Stimulated activated CD4-positive, alpha-beta T cell treated with anti-CD3 and anti-CD28 coated beads, Interleukin-4, amount 100 ng/mL, for 4 hours (primary cell): ENCODE results near the gene FZD4.
"Not testable (repeated sequence)": the region's sequence is repeated elsewhere in the genome, so short reads cannot be mapped to it uniquely, and the experiment has no call there.

ENCODE experiments used
- DNase-seq, 2 experiments: peaks; one replicate each; pipeline ENCODE4 v3.0.0-alpha.2; 2020

Gene FZD4

GRCh38 chr11:86937193-86937806 is 17.9 kb downstream of the FZD4 start:
- not testable (repeated sequence) for DNase-seq

- no peak for DNase-seq
These were observed 20.1 kb downstream of the FZD4 start for GRCh38 chr11:86934926-86935579.

- no peak for DNase-seq
These were observed 20.7 kb downstream of the FZD4 start for GRCh38 chr11:86934582-86934900.

GRCh38 chr11:86933891-86934581 is 21.2 kb downstream of the FZD4 start:
- no peak for DNase-seq

GRCh38 chr11:86932924-86933875 is 22.0 kb downstream of the FZD4 start:
- DNase-seq: no peak

GRCh38 chr11:86932259-86932585 is 23.0 kb downstream of the FZD4 start:
- DNase-seq: no peak

- DNase-seq: no peak
These were observed 23.5 kb downstream of the FZD4 start for GRCh38 chr11:86931548-86932258.

- no peak for DNase-seq
These were observed 24.1 kb downstream of the FZD4 start for GRCh38 chr11:86930957-86931547.

GRCh38 chr11:86926975-86927374 is 28.2 kb downstream of the FZD4 start:
- DNase-seq: no peak

GRCh38 chr11:86923999-86924766 is 31.0 kb downstream of the FZD4 start:
- DNase-seq: no peak

- DNase-seq: no peak
These were observed 33.0 kb downstream of the FZD4 start for GRCh38 chr11:86922225-86922624.

GRCh38 chr11:86919557-86920210 is 35.5 kb downstream of the FZD4 start:
- DNase-seq: no peak

- no peak for DNase-seq
These were observed 36.2 kb downstream of the FZD4 start for GRCh38 chr11:86918973-86919372.

GRCh38 chr11:86918496-86918895 is 36.7 kb downstream of the FZD4 start:
- no peak for DNase-seq

- no peak for DNase-seq
These were observed 37.6 kb downstream of the FZD4 start for GRCh38 chr11:86917589-86917988.

GRCh38 chr11:86916330-86916729 is 38.9 kb downstream of the FZD4 start:
- no peak for DNase-seq

GRCh38 chr11:86915850-86916249 is 39.3 kb downstream of the FZD4 start:
- not testable (repeated sequence) for DNase-seq

- DNase-seq: no peak
These were observed 40.2 kb downstream of the FZD4 start for GRCh38 chr11:86914865-86915519.

GRCh38 chr11:86912238-86912637 is 43.0 kb downstream of the FZD4 start:
- no peak for DNase-seq

- no peak for DNase-seq
These were observed 44.6 kb downstream of the FZD4 start for GRCh38 chr11:86910592-86910991.
